A673 (cell line): ENCODE measurements around the gene COL5A2. TPM values are rescaled to one million over a fixed set of nuclear protein-coding genes. Genes with fewer than 3 reads are reported as not detected.

Source experiments
- BruUV-seq: library from RNA; stranded (reverse); fragments of 400-500 nt; replicated peaks from 2 replicates; lab custom pipeline; 2021; lab: Mats Ljungman, UMichigan
- CTCF ChIA-PET: fragments of 300-600 bp; sonication (Branson Sonifier 250); formaldehyde crosslinking; loops from one replicate; lab custom pipeline; 2022; ENCODE audit warnings: antibody characterized with exemption; lab: Charles Lee
- POLR2A ChIA-PET: fragments of 300-600 bp; sonication (Branson Sonifier 250); formaldehyde crosslinking; loops from one replicate; lab custom pipeline; 2022; ENCODE audit warnings: antibody characterized with exemption; ENCODE audit not compliant: low non-redundant PET; lab: Charles Lee
- DNase-seq: peaks from one replicate; pipeline ENCODE4 v3.0.0-alpha.2; 2015; ENCODE audit warnings: low spot score
- H3K27ac ChIP-seq: fragments of 200-600 bp; sonication (generic); 2 replicates; pipeline ENCODE4 v1.5.1; 2016; ENCODE audit warnings: mixed run types, low read depth, mild to moderate bottlenecking, mixed read lengths, antibody characterized with exemption, low read length; ENCODE audit not compliant: poor library complexity, severe bottlenecking
- H3K27me3 ChIP-seq: fragments of 200-600 bp; sonication (generic); replicated peaks from 2 replicates; pipeline ENCODE4 v1.6.1; 2017; ENCODE audit warnings: mixed run types, low read depth, mild to moderate bottlenecking, mixed read lengths, antibody characterized with exemption, low read length; ENCODE audit not compliant: insufficient read depth, poor library complexity
- H3K36me3 ChIP-seq: fragments of 200-600 bp; sonication (generic); 2 replicates; pipeline ENCODE4 v1.6.1; 2016; ENCODE audit warnings: mixed run types, mild to moderate bottlenecking, mixed read lengths, antibody characterized with exemption, low read length; ENCODE audit not compliant: insufficient read depth, poor library complexity, severe bottlenecking
- H3K4me1 ChIP-seq: fragments of 200-600 bp; sonication (generic); 2 replicates; pipeline ENCODE4 v1.6.1; 2017; ENCODE audit warnings: mixed run types, mild to moderate bottlenecking, mixed read lengths, antibody characterized with exemption, low read length; ENCODE audit not compliant: insufficient read depth, poor library complexity, severe bottlenecking
- H3K4me3 ChIP-seq: fragments of 200-600 bp; sonication (generic); 2 replicates; pipeline ENCODE4 v1.5.1; 2016; ENCODE audit warnings: low read depth, mixed run types, mild to moderate bottlenecking, mixed read lengths, low read length; ENCODE audit not compliant: poor library complexity, severe bottlenecking
- H3K9me3 ChIP-seq: fragments of 200-600 bp; sonication (generic); 2 replicates; pipeline ENCODE4 v1.6.1; 2016; ENCODE audit warnings: mixed run types, low read depth, mild to moderate bottlenecking, mixed read lengths, antibody characterized with exemption, low read length; ENCODE audit not compliant: poor library complexity, severe bottlenecking
- EZH2 ChIP-seq: fragments of 200-600 bp; sonication (generic); IDR thresholded peaks from 2 replicates; pipeline ENCODE4 v1.6.1; 2017; ENCODE audit warnings: borderline replicate concordance, low read depth, mild to moderate bottlenecking, mixed read lengths, antibody characterized with exemption, low read length; ENCODE audit not compliant: poor library complexity, severe bottlenecking
- intact Hi-C: fragments of 100-400 bp; cut with micrococcal nuclease; formaldehyde crosslinking; loops from one replicate; pipeline ENCODE4 v1.10.0; 2022; ENCODE audit not compliant: unreplicated experiment
- total RNA-seq: library from RNA; stranded (reverse); gene quantifications from 2 replicates; pipeline ENCODE4 v1.2.3, GENCODE V29; 2021
- TF ChIP-seq, protein P1 (sequence below): fragments of 300-800, 200-600 bp; sonication (generic); conservative IDR thresholded peaks from 2 replicates; pipeline ENCODE4 v1.5.1; 2017; ENCODE audit warnings: low read depth, mild to moderate bottlenecking, antibody characterized with exemption, low read length, moderate library complexity, mixed read lengths

COL5A2 gene
- total RNA-seq, 1 experiment from 2014 or later: 92.2 TPM

DNA sequence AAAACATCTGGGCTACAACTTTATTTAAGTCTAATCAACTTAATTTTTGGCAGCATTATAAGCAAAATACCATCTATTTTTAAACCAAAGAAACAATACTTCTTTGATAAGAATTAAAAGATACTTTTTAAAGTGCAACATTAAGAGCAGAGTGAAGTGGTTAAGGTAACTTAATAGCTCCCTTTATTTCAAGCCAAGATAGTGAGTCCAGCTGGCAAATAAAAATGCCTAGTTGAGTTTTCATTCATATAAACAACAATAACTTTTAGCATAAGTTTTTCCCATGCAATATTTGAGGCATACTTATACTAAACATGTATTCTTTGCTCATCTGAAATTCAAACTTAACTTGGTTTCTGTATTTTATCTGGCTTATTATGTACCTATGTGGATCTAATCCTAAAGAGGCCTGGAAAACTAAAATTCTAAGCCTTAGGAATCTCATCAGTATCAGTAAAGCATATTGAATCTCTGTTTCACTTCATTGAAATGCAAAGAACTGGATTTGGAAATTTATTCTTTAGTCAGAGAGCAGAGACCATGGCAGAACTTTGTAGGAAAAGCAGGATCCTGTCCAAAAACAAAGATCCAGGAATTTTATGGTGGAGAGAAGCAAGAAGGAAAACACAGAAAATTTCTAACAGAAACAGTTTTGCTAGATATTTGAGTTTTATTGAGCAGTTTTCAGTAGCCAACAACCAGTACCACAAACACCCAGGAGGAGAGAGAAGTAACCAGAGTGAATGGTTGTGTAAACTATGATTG is 109.5 kb downstream of the COL5A2 start:
- ChIA-PET POLR2A (no interaction called here), CTCF (no interaction called here)
- TF ChIP-seq, protein P1, sequence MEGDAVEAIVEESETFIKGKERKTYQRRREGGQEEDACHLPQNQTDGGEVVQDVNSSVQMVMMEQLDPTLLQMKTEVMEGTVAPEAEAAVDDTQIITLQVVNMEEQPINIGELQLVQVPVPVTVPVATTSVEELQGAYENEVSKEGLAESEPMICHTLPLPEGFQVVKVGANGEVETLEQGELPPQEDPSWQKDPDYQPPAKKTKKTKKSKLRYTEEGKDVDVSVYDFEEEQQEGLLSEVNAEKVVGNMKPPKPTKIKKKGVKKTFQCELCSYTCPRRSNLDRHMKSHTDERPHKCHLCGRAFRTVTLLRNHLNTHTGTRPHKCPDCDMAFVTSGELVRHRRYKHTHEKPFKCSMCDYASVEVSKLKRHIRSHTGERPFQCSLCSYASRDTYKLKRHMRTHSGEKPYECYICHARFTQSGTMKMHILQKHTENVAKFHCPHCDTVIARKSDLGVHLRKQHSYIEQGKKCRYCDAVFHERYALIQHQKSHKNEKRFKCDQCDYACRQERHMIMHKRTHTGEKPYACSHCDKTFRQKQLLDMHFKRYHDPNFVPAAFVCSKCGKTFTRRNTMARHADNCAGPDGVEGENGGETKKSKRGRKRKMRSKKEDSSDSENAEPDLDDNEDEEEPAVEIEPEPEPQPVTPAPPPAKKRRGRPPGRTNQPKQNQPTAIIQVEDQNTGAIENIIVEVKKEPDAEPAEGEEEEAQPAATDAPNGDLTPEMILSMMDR: no peak
- TF ChIP-seq EZH2: no peak
- Histone ChIP-seq H3K36me3 (peaks cover 27% of the 10 kb centered on the region), H3K27ac (no peak overlapping the region), H3K27me3 (no peaks in the 10 kb centered on the region), H3K4me3 (no peak overlapping the region), H3K4me1 (no peaks in the 10 kb centered on the region), H3K9me3 (no peaks in the 10 kb centered on the region)
- no TSS peak for BruUV-seq
- intact Hi-C loops: no loop called here
- no peak for DNase-seq

DNA sequence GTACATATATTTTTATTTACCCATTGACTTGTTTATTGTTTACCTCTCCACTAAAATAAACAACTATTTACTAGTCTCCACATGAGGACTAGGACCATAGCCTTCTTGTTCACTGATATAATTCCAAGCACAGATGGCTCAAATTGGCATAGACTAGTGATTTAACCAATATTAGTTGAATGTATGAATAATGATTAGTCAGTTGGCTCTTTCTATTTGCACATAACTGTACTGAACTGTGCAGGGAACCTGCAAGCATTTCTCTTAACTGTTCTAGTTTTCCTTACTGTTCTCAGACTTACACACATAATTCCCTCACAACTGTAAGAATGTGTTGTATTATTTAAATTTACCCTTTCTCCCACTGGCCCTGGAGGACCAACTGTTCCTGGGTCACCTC is 113.5 kb downstream of the COL5A2 start:
- CTCF ChIA-PET: no interaction called here
- TF ChIP-seq EZH2: no peak
- TF ChIP-seq, protein P1: no peak
- no peak overlapping the region for H3K27ac ChIP-seq
- BruUV-seq: no TSS peak
- no peak overlapping the region for H3K4me3 ChIP-seq
- DNase-seq: no peak
- peaks cover 28% of the 10 kb centered on the region for H3K36me3 ChIP-seq
- no peaks in the 10 kb centered on the region for H3K9me3 ChIP-seq
- POLR2A ChIA-PET: no interaction called here
- H3K4me1 ChIP-seq: no peaks in the 10 kb centered on the region
- no peaks in the 10 kb centered on the region for H3K27me3 ChIP-seq
- intact Hi-C loops: no loop called here

DNA sequence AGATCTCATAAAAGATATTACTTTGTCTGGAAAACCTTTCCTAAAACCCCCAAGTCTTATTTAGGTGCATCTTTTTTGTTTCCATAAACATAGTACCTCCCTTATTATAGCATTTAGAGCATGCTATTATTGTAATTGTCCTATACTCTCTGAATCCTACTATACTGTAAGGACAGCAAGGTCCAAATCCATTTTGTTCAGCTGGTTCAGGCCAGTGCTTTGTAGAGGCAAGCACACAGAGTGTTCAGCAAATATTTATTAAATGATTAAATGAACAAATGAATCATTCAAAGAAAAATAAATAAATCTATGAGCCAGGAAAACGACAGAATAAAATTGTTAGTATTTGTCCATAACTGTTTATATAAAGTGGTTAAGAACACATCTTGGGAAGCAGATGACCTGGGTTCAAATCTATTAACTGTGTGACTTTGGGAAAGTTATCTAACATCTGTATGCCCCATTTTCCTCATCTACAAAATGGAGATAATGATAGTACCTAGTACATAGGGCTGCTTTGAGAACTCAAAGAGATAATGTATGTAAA is 119.4 kb downstream of the COL5A2 start:
- BruUV-seq: no TSS peak

More for the DNA sequence above, 119.4 kb downstream of the COL5A2 start:
- Histone ChIP-seq H3K36me3 (peaks cover 27% of the 10 kb centered on the region), H3K4me1 (no peaks in the 10 kb centered on the region), H3K9me3 (no peaks in the 10 kb centered on the region), H3K27me3 (no peaks in the 10 kb centered on the region), H3K27ac (no peak overlapping the region), H3K4me3 (no peak overlapping the region)
- POLR2A ChIA-PET: no interaction called here
- no peak for DNase-seq
- TF ChIP-seq, protein P1: no peak
- no peak for TF ChIP-seq EZH2
- intact Hi-C loops: no loop called here
- CTCF ChIA-PET: no interaction called here
